BLaER1 treated with 17β-estradiol and CSF1 and Interleukin-3, amounts not matched to agents 10 nM and 100 nM (cell line): ENCODE measurements around the gene KRTDAP.

ENCODE experiments used
- H3K27ac ChIP-seq, 11 experiments: shearing (Covaris generic); formaldehyde crosslinking; 2 replicates each; pipeline ENCODE4 v1.8.1; 2022
- H3K27me3 ChIP-seq, 11 experiments: shearing (Covaris generic); formaldehyde crosslinking; 2 replicates each; pipeline ENCODE4 v1.8.1; 2022
- H3K36me3 ChIP-seq, 11 experiments: shearing (Covaris generic); formaldehyde crosslinking; 2 replicates each; pipeline ENCODE4 v1.8.1; 2022
- H3K4me1 ChIP-seq, 10 experiments: shearing (Covaris generic); formaldehyde crosslinking; 2 replicates each; pipeline ENCODE4 v1.8.1; 2022
- H3K4me2 ChIP-seq, 11 experiments: shearing (Covaris generic); formaldehyde crosslinking; 2 replicates each; pipeline ENCODE4 v1.8.1; 2022
- H3K4me3 ChIP-seq, 10 experiments: shearing (Covaris generic); formaldehyde crosslinking; 2 replicates each; pipeline ENCODE4 v1.8.1; 2022
- H3K9ac ChIP-seq, 11 experiments: shearing (Covaris generic); formaldehyde crosslinking; 2 replicates each; pipeline ENCODE4 v1.8.1; 2022
- H3K9me3 ChIP-seq, 11 experiments: shearing (Covaris generic); formaldehyde crosslinking; replicated peaks in 1 of 11; 2 replicates each; pipeline ENCODE4 v1.8.1; 2022
- H4K20me1 ChIP-seq, 11 experiments: shearing (Covaris generic); formaldehyde crosslinking; 2 replicates each; pipeline ENCODE4 v1.8.1; 2022
- Cebpa-rat ChIP-seq, 11 experiments: shearing (Covaris generic); IDR thresholded peaks; 2 replicates each; pipeline ENCODE4 v1.8.1; 2022

The KRTDAP gene

DNA sequence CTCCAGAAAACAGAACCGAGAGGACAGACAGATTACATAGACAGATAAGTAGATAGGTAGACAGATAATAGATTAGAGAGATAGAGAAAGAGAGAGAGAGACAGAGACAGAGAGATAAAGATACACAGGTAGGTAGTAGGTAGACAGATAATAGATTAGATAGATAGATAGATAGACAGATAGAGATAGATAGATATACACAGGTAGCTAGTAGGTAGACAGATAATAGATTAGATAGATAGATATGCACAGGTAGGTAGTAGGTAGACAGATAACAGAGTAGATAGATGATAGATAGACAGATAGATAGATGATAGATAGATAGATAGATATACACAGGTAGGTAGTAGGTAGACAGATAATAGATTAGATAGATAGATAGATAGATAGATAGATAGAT lies 32.1 kb downstream of the KRTDAP start:
- H3K27ac ChIP-seq = peak overlapping the region in 9 of 11 experiments; percentile 84 to 97 (median 89); a peak in 16 of 22 replicates
- H3K36me3 ChIP-seq = no peaks in the 10 kb centered on the region
- H3K9ac ChIP-seq = no peak overlapping the region
- H3K4me1 ChIP-seq = peaks cover 57 to 88% (median 76%) of the 10 kb centered on the region in 10 experiments
- no peaks in the 10 kb centered on the region for H4K20me1 ChIP-seq
- no peak overlapping the region for H3K4me3 ChIP-seq
- H3K9me3 ChIP-seq = no peaks in the 10 kb centered on the region
- no peaks in the 10 kb centered on the region for H3K27me3 ChIP-seq
- no peak for TF ChIP-seq Cebpa-rat (IDR thresholded peaks at IDR 0.05)
- peak overlapping the region; percentile 75 to 95 (median 90); a peak in 21 of 22 replicates for H3K4me2 ChIP-seq

DNA sequence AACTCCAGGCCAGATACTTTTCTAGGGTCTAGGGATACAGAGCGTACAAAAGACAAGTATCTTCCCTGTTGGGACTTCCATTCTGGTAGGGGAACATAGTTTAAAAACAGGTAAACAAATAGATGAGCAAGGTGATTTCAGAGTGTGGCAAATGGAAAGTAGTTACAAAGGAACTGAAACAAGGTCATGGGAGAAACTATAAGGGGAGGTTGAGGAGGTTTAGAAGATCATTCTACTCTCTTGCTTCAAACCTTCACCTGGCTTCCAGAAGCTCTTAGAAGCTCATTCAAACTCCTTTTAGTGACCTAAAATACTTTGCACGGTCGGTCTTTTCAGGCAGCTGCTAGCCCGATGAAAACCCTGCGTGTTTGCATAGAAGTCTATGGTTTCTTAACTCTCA lies 33.1 kb downstream of the KRTDAP start:
- Histone ChIP-seq H3K9ac (no peak overlapping the region), H3K4me2 (peak overlapping the region in 7 of 11 experiments; percentile 0 to 95 (median 91); a peak in 6 of 22 replicates), H4K20me1 (peaks cover 0 to 8% (median 0%) of the 10 kb centered on the region in 11 experiments; a peak in 1 of 22 replicates), H3K36me3 (peaks cover 0 to 6% (median 0%) of the 10 kb centered on the region in 11 experiments; a peak in 1 of 22 replicates), H3K9me3 (no peaks in the 10 kb centered on the region), H3K4me1 (peaks cover 50 to 91% (median 75%) of the 10 kb centered on the region in 10 experiments), H3K4me3 (no peak overlapping the region), H3K27me3 (no peaks in the 10 kb centered on the region), H3K27ac (0 out of 22 replicates have a peak overlapping the region, but pooled peaks of 3 of the 11 experiments have one; percentile 3 to 94 (median 89))
- TF ChIP-seq Cebpa-rat (IDR thresholded peaks at IDR 0.05) = no peak

DNA sequence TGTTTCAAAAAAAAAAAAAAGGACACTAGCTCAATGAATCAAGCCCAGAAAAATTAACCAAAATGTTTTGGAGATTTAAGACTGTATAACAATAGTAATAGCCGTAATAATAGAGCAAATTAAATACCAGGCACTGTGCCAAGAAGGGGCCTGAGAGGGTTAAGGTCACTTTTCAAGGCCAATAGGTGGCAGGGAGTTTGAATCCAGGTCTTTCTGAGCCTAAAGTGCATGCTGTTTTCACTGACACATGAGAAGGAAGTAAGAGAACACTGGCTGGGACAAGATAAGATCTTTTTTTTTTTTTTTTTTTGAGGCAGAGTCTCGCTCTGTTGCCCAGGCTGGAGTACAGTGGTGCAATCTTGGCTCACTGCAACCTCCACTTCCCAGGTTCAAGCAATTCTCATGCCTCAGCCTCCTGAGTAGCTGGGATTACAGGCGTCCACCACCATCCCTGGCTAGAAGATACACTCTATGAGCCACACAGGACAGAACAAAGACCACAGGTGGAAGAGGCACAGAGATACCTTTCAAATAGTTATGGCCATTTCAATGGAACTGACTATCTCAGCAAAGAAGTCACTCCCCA lies 34.6 kb downstream of the KRTDAP start:
- no peak for TF ChIP-seq Cebpa-rat (IDR thresholded peaks at IDR 0.05)
- H3K4me2 ChIP-seq = peak overlapping the region; percentile 19 to 91 (median 35); a peak in 14 of 22 replicates
- peak overlapping the region in 4 of 11 experiments; percentile 8 to 42 (median 22); a peak in 7 of 22 replicates for H3K27ac ChIP-seq
- peaks cover 0 to 12% (median 0%) of the 10 kb centered on the region in 11 experiments; a peak in 1 of 22 replicates for H4K20me1 ChIP-seq
- H3K4me3 ChIP-seq = no peak overlapping the region
- H3K36me3 ChIP-seq = peaks cover 0 to 9% (median 0%) of the 10 kb centered on the region in 11 experiments; a peak in 4 of 22 replicates
- H3K9me3 ChIP-seq = no peaks in the 10 kb centered on the region
- peaks cover 50 to 91% (median 75%) of the 10 kb centered on the region in 10 experiments for H3K4me1 ChIP-seq
- H3K27me3 ChIP-seq = no peaks in the 10 kb centered on the region
- peak overlapping the region in 3 of 11 experiments; percentile 11 to 34 (median 16); a peak in 2 of 22 replicates for H3K9ac ChIP-seq

DNA sequence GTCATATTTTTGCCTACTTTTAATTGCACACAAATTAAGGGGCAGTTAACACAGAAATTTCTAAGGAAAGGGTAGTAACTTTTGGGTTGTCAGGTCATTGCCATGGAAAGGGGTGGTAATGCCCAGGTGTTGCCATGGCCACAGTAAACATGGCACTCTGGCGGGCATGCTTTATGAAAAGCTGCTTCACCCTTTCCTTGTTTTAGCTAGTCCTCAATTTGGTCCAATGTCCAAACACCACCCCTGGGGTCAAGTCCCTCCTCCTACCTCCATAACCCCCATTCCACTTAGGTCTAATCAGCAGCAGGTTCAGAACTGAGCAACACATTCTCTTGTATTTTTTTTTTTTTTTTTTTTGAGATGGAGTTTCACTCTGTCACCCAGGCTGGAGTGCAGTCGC lies 35.6 kb downstream of the KRTDAP start:
- no peak overlapping the region for H3K27ac ChIP-seq
- H3K27me3 ChIP-seq = no peaks in the 10 kb centered on the region
- H3K36me3 ChIP-seq = peaks cover 0 to 19% (median 0%) of the 10 kb centered on the region in 11 experiments; a peak in 5 of 22 replicates
- peak overlapping the region in 3 of 11 experiments; percentile 12 to 22 (median 18); a peak in 3 of 22 replicates for H3K4me2 ChIP-seq
- no peak overlapping the region for H3K4me3 ChIP-seq
- no peak for TF ChIP-seq Cebpa-rat (IDR thresholded peaks at IDR 0.05)
- peaks cover 50 to 91% (median 75%) of the 10 kb centered on the region in 10 experiments for H3K4me1 ChIP-seq
- H3K9ac ChIP-seq = no peak overlapping the region
- peaks cover 0 to 12% (median 0%) of the 10 kb centered on the region in 11 experiments; a peak in 1 of 22 replicates for H4K20me1 ChIP-seq
- H3K9me3 ChIP-seq = no peaks in the 10 kb centered on the region

DNA sequence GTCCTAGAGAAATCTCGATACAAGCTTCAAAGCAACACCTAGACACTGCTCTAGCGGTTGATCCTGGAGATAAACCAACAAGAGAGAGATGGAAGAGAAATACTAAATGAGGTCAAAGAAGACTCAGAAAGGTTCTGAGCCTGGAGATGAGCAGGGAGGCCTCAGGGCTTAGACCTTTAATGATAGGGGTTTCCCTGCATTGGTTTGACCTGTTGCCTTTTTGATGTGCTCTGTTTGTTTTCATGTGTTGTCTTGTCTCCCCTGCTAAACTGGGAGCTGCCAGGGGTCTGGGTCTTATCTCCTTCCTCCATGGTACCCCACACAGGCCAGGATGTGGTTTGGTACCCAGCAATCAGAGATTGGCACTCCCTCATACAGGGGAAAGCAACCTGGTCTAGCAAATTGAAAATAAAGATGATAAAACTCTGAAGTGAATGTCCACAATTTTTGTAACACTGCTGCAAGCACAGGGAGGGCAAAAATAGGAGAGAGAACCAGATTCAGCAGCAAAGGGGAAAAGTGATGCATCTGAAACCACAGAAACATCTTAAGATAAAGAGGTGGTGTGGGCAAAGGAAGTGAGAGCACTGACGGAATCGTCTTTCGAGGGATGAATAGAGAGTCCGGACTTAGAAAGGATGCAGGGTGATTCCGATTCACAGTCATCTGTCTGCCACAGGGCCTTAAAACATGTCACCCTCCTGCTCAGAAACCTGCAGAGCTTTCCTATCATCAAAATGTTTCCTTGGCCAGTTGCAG lies 38.7 kb downstream of the KRTDAP start:
- H3K27me3 ChIP-seq = no peaks in the 10 kb centered on the region
- H3K9me3 ChIP-seq = no peaks in the 10 kb centered on the region
- H3K36me3 ChIP-seq = peaks cover 0 to 20% (median 0%) of the 10 kb centered on the region in 11 experiments; a peak in 5 of 22 replicates
- H3K4me2 ChIP-seq = peak overlapping the region; percentile 61 to 99 (median 90)
- peaks cover 0 to 12% (median 0%) of the 10 kb centered on the region in 11 experiments; a peak in 1 of 22 replicates for H4K20me1 ChIP-seq
- no peak for TF ChIP-seq Cebpa-rat (IDR thresholded peaks at IDR 0.05)
- peak overlapping the region in 3 of 10 experiments; percentile 41 to 57 (median 57); a peak in 7 of 20 replicates for H3K4me3 ChIP-seq
- peak overlapping the region in 7 of 11 experiments; percentile 2 to 88 (median 35); a peak in 7 of 22 replicates for H3K9ac ChIP-seq
- peak overlapping the region in 8 of 11 experiments; percentile 18 to 99 (median 46); a peak in 11 of 22 replicates for H3K27ac ChIP-seq
- H3K4me1 ChIP-seq = peaks cover 60 to 89% (median 76%) of the 10 kb centered on the region in 10 experiments

DNA sequence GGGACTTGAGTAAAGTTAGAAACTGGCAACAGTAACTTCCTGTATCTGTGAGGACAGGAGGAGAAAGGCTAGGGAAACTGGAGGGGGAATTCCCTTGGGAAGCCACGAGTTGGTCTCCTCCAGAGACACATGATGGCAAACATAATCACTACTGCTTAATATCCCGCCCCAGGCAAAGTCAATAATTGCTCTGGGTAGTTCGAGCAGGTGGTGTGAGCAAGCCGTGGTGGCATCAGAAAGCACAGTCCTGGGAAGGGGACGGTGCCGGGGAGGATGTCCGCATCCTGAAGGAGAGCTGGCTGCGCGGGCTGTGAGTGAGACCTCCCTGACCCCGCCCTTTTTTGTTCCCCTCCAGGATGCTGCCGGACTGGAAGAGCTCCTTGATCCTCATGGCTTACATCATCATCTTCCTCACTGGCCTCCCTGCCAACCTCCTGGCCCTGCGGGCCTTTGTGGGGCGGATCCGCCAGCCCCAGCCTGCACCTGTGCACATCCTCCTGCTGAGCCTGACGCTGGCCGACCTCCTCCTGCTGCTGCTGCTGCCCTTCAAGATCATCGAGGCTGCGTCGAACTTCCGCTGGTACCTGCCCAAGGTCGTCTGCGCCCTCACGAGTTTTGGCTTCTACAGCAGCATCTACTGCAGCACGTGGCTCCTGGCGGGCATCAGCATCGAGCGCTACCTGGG lies 40.8 kb downstream of the KRTDAP start:
- no peak for TF ChIP-seq Cebpa-rat (IDR thresholded peaks at IDR 0.05)

DNA sequence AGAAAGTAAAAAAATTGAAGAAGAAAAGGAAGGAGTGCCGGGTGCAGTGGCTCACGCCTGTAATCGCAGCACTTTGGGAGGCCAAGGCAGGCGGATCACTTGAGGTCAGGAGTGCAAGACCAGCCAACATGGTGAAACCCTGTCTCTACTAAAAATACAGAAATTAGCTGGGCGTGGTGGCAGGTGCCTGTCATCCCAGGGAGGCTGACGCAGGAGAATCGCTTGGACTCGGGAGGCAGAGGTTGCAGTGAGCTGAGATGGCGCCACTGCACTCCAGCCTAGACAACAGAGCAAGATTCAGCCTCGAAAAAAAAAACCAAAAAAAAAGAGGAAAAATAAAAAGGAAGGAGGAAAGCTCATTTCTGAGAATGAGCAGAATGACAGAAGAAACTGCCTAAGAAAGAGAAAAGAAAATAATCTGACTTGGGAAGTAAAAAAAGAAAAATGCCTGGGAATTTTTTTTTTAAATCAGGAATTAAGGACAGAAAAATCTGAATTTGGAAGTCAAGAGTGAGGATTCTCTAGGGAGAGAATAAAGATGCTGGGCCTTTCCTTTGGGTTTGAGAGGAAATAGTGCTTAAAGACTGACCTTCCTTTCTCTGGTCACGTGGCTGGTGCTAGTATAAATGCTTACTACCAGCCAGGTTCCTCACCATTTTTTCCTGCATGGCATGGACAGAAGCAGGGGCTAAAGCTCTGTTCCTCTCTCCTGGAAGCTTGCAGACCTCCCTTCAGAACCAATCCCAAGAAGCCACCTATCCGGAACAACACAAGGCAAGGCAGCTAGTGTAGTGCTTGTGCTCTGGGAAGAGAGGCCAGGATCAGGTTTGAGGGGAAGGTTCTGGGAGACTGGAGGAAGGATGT lies 42.4 kb downstream of the KRTDAP start, which contains the start of gene FFAR2:
FFAR2 (plus strand) TSS at position 652 of the 864 bp plus-strand sequence. CDS start 1,458 bp downstream, outside the sequence.
- H3K9me3 ChIP-seq = peaks cover 0 to 6% (median 0%) of the 10 kb centered on the region in 11 experiments; a peak in 3 of 22 replicates
- TF ChIP-seq Cebpa-rat (IDR thresholded peaks at IDR 0.05) = no peak
- H3K4me1 ChIP-seq = peaks cover 55 to 100% (median 90%) of the 10 kb centered on the region in 10 experiments
- H3K4me3 ChIP-seq = peak within 1 kb of the TSS in 8 of 10 experiments; percentile 7 to 57 (median 38); a peak in 11 of 20 replicates
- peak within 1 kb of the TSS; percentile 65 to 99 (median 90) for H3K4me2 ChIP-seq
- H3K36me3 ChIP-seq = peaks cover 0 to 20% (median 0%) of the 10 kb centered on the region in 11 experiments; a peak in 5 of 22 replicates
- H3K27me3 ChIP-seq = no peaks in the 10 kb centered on the region
- peaks cover 0 to 11% (median 0%) of the 10 kb centered on the region in 11 experiments; a peak in 1 of 22 replicates for H4K20me1 ChIP-seq
- peak within 1 kb of the TSS in 9 of 11 experiments; percentile 39 to 88 (median 80); a peak in 17 of 22 replicates for H3K9ac ChIP-seq
- peak within 1 kb of the TSS; percentile 17 to 99 (median 84) for H3K27ac ChIP-seq

More for the DNA sequence above, 40.8 kb downstream of the KRTDAP start:
- Histone ChIP-seq H3K4me3 (peak overlapping the region in 8 of 10 experiments; percentile 7 to 57 (median 38); a peak in 11 of 20 replicates), H3K36me3 (peaks cover 0 to 20% (median 0%) of the 10 kb centered on the region in 11 experiments; a peak in 5 of 22 replicates), H3K4me2 (peak overlapping the region; percentile 65 to 99 (median 90)), H3K9ac (peak overlapping the region in 8 of 11 experiments; percentile 64 to 88 (median 82); a peak in 15 of 22 replicates), H3K27ac (peak overlapping the region; percentile 3 to 99 (median 84); a peak in 21 of 22 replicates), H3K4me1 (peaks cover 52 to 89% (median 81%) of the 10 kb centered on the region in 10 experiments), H4K20me1 (peaks cover 0 to 12% (median 0%) of the 10 kb centered on the region in 11 experiments; a peak in 1 of 22 replicates), H3K27me3 (no peaks in the 10 kb centered on the region), H3K9me3 (no peaks in the 10 kb centered on the region)
